ENCODE data around the gene HIRA.

Gene HIRA

GRCh38 chr22:19464975-19465374 is 33.4 kb upstream of the HIRA start:
- Histone ChIP-seq H3K9ac (ENCODE audit: low read length) (no peak overlapping the region), H4K20me1 (ENCODE audit: low read depth, low read length) (no peaks in the 10 kb centered on the region), H3K36me3 (ENCODE audit: low read length) (peaks cover 3% of the 10 kb centered on the region; the same call in 1 of the 2 replicates), H3K79me2 (ENCODE audit: insufficient read depth, low read length) (no peaks in the 10 kb centered on the region), H3K4me2 (ENCODE audit: low read depth, low read length, poor library complexity, severe bottlenecking) (no peak overlapping the region), H3K9me3 (ENCODE audit: insufficient read depth, low read length) (no peaks in the 10 kb centered on the region), H3K27me3 (ENCODE audit: low read length) (no peaks in the 10 kb centered on the region), H3K9me2 (replicated peaks; ENCODE audit: insufficient read depth, low read length) (no peaks in the 10 kb centered on the region), H3K4me3 (ENCODE audit: insufficient read depth, low read length, poor library complexity, severe bottlenecking) (no peak overlapping the region), H3F3A (ENCODE audit: insufficient read depth) (no peaks in the 10 kb centered on the region), H3K27ac (ENCODE audit: low read depth, low read length) (no peak overlapping the region), H2AFZ (ENCODE audit: low read depth, low read length, severe bottlenecking) (no peak overlapping the region)
- TF ChIP-seq, protein P1, sequence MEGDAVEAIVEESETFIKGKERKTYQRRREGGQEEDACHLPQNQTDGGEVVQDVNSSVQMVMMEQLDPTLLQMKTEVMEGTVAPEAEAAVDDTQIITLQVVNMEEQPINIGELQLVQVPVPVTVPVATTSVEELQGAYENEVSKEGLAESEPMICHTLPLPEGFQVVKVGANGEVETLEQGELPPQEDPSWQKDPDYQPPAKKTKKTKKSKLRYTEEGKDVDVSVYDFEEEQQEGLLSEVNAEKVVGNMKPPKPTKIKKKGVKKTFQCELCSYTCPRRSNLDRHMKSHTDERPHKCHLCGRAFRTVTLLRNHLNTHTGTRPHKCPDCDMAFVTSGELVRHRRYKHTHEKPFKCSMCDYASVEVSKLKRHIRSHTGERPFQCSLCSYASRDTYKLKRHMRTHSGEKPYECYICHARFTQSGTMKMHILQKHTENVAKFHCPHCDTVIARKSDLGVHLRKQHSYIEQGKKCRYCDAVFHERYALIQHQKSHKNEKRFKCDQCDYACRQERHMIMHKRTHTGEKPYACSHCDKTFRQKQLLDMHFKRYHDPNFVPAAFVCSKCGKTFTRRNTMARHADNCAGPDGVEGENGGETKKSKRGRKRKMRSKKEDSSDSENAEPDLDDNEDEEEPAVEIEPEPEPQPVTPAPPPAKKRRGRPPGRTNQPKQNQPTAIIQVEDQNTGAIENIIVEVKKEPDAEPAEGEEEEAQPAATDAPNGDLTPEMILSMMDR (IDR thresholded peaks at IDR 0.05; ENCODE audit: insufficient read depth, low read length, poor library complexity, severe bottlenecking): no peak
- no peak for TF ChIP-seq EZH2phosphoT487 (conservative IDR thresholded peaks at IDR 0.05; ENCODE audit: low read length)

- Histone ChIP-seq H3K27me3 (ENCODE audit: low read length) (no peaks in the 10 kb centered on the region), H3K9ac (ENCODE audit: low read length) (no peak overlapping the region), H2AFZ (ENCODE audit: low read depth, low read length, severe bottlenecking) (no peak overlapping the region), H3K27ac (ENCODE audit: low read depth, low read length) (no peak overlapping the region), H3K9me2 (replicated peaks; ENCODE audit: insufficient read depth, low read length) (no peaks in the 10 kb centered on the region), H3K4me3 (ENCODE audit: insufficient read depth, low read length, poor library complexity, severe bottlenecking) (no peak overlapping the region), H3K4me2 (ENCODE audit: low read depth, low read length, poor library complexity, severe bottlenecking) (no peak overlapping the region), H4K20me1 (ENCODE audit: low read depth, low read length) (no peaks in the 10 kb centered on the region), H3K9me3 (ENCODE audit: insufficient read depth, low read length) (no peaks in the 10 kb centered on the region), H3K79me2 (ENCODE audit: insufficient read depth, low read length) (no peaks in the 10 kb centered on the region), H3F3A (ENCODE audit: insufficient read depth) (no peaks in the 10 kb centered on the region), H3K36me3 (ENCODE audit: low read length) (peaks cover 3% of the 10 kb centered on the region; the same call in 1 of the 2 replicates)
- TF ChIP-seq, protein P1 (IDR thresholded peaks at IDR 0.05; ENCODE audit: insufficient read depth, low read length, poor library complexity, severe bottlenecking): no peak
- TF ChIP-seq EZH2phosphoT487 (conservative IDR thresholded peaks at IDR 0.05; ENCODE audit: low read length): no peak
Observed at GRCh38 chr22:19464546-19464945, 33.0 kb upstream of the HIRA start.

DNA sequence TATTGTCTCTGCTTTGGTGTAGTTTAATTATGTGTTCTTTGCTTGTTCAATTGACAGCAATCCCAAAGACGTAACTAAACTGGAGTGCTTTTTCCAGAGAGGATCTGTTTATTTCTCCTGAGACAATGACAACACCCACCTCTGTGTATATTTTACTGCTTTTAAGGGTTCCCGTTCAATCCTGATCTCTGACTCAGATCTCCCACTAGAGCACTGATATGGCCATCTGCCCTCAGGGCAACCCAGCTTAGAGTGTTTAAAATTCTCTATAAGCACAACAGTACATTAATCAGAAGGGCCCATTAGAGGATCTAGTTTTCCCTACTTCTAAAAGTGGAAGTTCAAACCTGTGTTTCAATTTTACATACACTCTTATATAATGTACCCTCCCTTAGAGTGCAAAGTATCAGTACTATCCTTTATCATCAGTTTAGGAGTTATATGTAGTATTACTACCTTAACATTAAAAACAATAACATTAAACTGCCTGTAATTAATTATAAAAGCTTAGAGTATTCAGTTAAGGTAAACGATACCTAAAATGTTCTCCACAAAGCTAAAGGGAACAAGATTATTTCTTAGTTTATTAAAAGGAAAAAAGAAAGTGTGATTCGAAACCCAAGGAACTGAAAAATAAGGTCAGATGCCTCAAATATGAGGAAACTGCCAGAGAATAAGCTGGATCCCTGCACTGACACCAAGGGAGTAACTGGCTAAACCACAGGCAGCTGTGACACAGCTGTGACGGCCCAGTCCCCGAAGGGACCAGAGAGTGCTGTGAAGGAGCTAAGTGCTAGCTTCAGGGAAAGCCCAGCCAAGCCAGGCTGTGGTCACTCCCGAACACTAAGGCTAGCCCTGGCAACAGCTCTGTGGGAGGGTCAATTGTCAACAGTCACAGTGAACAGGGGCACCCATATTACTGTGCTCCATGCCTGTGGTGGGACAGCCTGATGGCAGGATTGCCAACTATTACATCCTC is 32.2 kb upstream of the HIRA start:
- H3K4me2 ChIP-seq (ENCODE audit: low read depth, low read length, poor library complexity, severe bottlenecking): no peak overlapping the region
- no peak overlapping the region for H3K27ac ChIP-seq (ENCODE audit: low read depth, low read length)
- no peak overlapping the region for H3K4me3 ChIP-seq (ENCODE audit: insufficient read depth, low read length, poor library complexity, severe bottlenecking)
- H3K9ac ChIP-seq (ENCODE audit: low read length): no peak overlapping the region
- H3F3A ChIP-seq (ENCODE audit: insufficient read depth): no peaks in the 10 kb centered on the region
- no peaks in the 10 kb centered on the region for H3K9me2 ChIP-seq (replicated peaks; ENCODE audit: insufficient read depth, low read length)
- H3K27me3 ChIP-seq (ENCODE audit: low read length): no peaks in the 10 kb centered on the region
- no peaks in the 10 kb centered on the region for H3K9me3 ChIP-seq (ENCODE audit: insufficient read depth, low read length)
- no peaks in the 10 kb centered on the region for H4K20me1 ChIP-seq (ENCODE audit: low read depth, low read length)
- H3K79me2 ChIP-seq (ENCODE audit: insufficient read depth, low read length): no peaks in the 10 kb centered on the region
- H2AFZ ChIP-seq (ENCODE audit: low read depth, low read length, severe bottlenecking): no peak overlapping the region
- no peak for TF ChIP-seq EZH2phosphoT487 (conservative IDR thresholded peaks at IDR 0.05; ENCODE audit: low read length)
- TF ChIP-seq, protein P1 (IDR thresholded peaks at IDR 0.05; ENCODE audit: insufficient read depth, low read length, poor library complexity, severe bottlenecking): no peak
- peaks cover 3% of the 10 kb centered on the region; the same call in 1 of the 2 replicates for H3K36me3 ChIP-seq (ENCODE audit: low read length)
